Measurements from ENCODE around the gene C9orf40.

C9orf40 gene

GRCh38 chr9:74958587-74958986 lies 5.9 kb upstream of the C9orf40 start:
- TF ChIP-seq CTCF (IDR thresholded peaks at IDR 0.05; ENCODE audit: extremely low read depth, missing control alignments), result no peak
- DNase-seq (ENCODE audit: low spot score), result no peak

GRCh38 chr9:74953235-74953751 lies 581 bp upstream of the C9orf40 start:
- DNase-seq (ENCODE audit: low spot score), result no peak
- no peak for TF ChIP-seq CTCF (IDR thresholded peaks at IDR 0.05; ENCODE audit: extremely low read depth, missing control alignments)

- TF ChIP-seq CTCF (IDR thresholded peaks at IDR 0.05; ENCODE audit: extremely low read depth, missing control alignments), result no peak
- DNase-seq (ENCODE audit: low spot score), result peak; percentile 51
Measured at GRCh38 chr9:74951725-74952151, 974 bp downstream of the C9orf40 start.

GRCh38 chr9:74951107-74951720 lies 1.5 kb downstream of the C9orf40 start:
- no peak for DNase-seq (ENCODE audit: low spot score)
- no peak for TF ChIP-seq CTCF (IDR thresholded peaks at IDR 0.05; ENCODE audit: extremely low read depth, missing control alignments)

- DNase-seq (ENCODE audit: low spot score), result no peak
- no peak for TF ChIP-seq CTCF (IDR thresholded peaks at IDR 0.05; ENCODE audit: extremely low read depth, missing control alignments)
Measured at GRCh38 chr9:74949859-74950855, 2.6 kb downstream of the C9orf40 start.

- TF ChIP-seq CTCF (IDR thresholded peaks at IDR 0.05; ENCODE audit: extremely low read depth, missing control alignments), result no peak
- DNase-seq (ENCODE audit: low spot score), result no peak
Measured at GRCh38 chr9:74948937-74949336, 3.8 kb downstream of the C9orf40 start.

GRCh38 chr9:74946686-74947085 lies 6.0 kb downstream of the C9orf40 start:
- TF ChIP-seq CTCF (IDR thresholded peaks at IDR 0.05; ENCODE audit: extremely low read depth, missing control alignments), result no peak
- no peak for DNase-seq (ENCODE audit: low spot score)
